ENCODE results near the gene PRSS57.

Gene PRSS57

DNA sequence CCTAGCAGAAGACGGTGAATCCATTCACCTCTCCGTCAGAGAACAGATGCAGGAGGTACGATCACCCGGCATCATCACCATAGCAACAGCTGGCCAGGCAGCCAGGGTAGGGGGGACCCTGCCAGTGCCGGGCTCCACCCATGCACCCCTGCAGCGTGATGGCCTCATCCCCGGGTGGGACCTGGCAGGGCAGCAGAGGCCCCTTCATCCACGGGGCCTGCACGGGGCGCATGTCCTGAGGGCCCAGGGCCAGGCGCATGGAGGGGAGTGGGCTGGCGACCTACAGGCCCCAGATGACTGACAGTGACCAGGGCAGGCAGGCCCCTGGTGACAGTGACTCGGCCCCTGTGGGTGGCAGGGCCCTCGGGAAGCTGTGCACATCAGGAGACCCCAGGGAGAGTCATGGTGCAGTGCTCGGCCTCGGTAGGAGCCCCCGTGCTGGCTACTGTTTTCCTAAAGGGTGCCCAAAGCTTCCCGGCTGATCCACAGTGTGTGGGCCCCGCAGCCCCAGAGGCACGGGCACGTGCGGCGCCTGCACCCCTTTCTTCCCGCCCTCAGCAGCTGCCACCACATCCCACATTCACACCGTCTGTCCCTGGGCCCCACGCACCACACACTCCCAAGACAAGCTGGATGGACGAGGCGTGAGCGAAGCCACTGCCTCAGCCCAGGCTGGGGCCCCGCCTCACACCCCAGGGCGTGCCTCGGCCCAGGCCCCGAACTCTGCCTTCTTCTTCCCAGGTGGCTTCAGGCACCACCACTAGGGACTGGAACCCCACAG is 37.0 kb downstream of the PRSS57 start:
- no peak overlapping the region for H3K4me3 ChIP-seq (ENCODE audit: low read length)
- TF ChIP-seq, protein P1, sequence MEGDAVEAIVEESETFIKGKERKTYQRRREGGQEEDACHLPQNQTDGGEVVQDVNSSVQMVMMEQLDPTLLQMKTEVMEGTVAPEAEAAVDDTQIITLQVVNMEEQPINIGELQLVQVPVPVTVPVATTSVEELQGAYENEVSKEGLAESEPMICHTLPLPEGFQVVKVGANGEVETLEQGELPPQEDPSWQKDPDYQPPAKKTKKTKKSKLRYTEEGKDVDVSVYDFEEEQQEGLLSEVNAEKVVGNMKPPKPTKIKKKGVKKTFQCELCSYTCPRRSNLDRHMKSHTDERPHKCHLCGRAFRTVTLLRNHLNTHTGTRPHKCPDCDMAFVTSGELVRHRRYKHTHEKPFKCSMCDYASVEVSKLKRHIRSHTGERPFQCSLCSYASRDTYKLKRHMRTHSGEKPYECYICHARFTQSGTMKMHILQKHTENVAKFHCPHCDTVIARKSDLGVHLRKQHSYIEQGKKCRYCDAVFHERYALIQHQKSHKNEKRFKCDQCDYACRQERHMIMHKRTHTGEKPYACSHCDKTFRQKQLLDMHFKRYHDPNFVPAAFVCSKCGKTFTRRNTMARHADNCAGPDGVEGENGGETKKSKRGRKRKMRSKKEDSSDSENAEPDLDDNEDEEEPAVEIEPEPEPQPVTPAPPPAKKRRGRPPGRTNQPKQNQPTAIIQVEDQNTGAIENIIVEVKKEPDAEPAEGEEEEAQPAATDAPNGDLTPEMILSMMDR (IDR thresholded peaks at IDR 0.05; ENCODE audit: insufficient read depth, low read depth, low read length, missing control alignments): no peak
- DNase-seq (ENCODE audit: low read depth): no peak

DNA sequence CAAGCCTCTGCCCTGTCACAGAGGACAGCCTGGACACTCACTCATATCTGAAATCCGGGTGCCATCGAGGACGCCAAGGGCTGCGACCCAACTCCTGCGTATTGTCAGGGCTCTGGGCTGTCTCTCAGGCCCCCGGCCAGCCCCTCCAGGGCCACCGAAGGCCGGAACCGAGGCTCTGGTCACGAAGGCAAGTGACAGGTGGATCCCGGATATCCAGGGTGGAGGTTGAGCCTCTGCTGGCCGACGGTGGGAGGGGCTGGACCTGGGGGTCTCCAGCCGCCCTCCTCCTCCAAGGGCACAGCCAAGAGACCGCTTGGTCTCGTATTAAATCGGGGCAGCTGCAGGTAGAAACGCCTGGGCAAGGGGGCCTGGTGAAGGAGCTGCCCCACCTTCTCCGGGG is 37.6 kb downstream of the PRSS57 start:
- no peak for DNase-seq (ENCODE audit: low read depth)
- TF ChIP-seq, protein P1 (IDR thresholded peaks at IDR 0.05; ENCODE audit: insufficient read depth, low read depth, low read length, missing control alignments): no peak
- H3K4me3 ChIP-seq (ENCODE audit: low read length): no peak overlapping the region

DNA sequence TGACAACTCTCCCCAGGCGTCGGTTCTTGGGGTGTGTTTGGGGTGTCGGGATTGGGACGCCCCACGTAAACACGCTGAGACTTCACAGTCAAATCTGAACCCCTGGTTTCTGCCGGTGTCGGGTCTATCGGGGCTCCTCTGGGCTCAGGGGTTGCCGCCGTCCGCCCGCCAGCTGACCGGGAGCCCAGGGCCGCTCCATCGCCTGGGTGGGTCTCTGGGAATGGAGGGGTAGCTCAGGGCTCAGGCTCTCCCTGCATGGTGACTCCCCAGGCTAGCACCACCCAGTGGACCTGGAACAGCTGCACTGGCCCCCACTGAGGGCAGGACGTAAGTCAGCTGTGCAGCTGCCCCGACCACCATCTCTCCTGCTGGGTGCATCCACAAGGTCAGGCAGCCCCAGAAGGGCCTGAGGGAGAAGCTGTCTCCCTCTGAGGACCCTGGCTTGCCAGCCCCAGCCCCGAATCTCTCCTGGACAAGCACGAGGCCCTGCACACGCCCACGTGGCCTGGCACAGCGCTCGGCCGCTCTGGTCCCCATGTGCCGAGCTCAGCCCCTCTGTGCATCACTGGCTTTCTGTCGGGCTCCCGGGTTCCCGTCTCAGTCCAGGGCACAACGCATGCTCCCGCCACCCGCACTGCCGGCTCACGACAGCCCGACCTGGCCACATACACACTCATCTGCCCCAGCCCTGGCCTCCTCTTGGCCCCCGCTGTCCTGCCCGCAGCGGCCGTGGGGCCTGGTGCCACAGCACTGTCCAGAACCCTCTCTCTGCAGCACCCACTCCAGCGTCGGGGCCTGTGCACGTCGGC is 38.3 kb downstream of the PRSS57 start:
- H3K4me3 ChIP-seq (ENCODE audit: low read length): no peak overlapping the region
- TF ChIP-seq, protein P1 (IDR thresholded peaks at IDR 0.05; ENCODE audit: insufficient read depth, low read depth, low read length, missing control alignments): no peak
- DNase-seq (ENCODE audit: low read depth): no peak

DNA sequence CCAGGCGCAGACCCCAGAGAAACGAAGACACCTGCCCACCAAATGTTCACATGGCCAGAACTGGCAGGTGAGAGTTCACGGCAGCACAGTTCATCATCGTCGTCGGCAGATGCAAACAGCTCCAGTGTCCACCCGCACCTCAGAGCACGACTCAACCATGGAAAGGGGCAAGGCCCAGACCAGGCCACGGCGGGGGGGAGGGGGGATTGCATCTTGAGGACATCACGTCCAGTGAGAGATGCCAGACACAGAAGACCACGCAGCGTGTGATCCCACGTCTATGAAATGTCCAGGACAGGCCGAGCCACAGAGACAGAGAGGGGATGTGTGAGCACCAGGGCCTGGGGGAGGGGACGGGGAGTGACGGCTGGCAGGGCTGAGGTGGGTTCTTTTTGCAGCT is 39.6 kb downstream of the PRSS57 start:
- TF ChIP-seq, protein P1 (IDR thresholded peaks at IDR 0.05; ENCODE audit: insufficient read depth, low read depth, low read length, missing control alignments): no peak
- H3K4me3 ChIP-seq (ENCODE audit: low read length): no peak overlapping the region
- DNase-seq (ENCODE audit: low read depth): no peak

DNA sequence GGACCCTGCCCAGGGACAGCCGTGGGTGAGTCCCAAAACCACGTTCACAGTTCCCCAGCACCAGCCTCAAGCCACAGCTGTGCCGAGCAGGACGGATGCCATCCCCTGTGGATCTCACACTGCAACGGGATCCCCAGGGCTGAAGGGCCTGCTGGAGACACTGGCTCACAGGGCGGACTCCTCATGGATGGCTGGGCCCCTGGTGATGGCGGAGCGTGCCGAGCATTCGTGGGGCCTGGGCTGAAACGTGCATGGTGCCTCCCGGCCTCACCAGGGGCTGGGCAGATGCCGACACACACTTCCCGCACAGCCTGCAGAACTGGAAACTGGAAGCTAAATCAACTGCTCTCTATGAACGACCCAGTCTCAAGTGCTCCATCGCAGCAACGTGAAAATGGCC is 41.8 kb downstream of the PRSS57 start:
- no peak overlapping the region for H3K4me3 ChIP-seq (ENCODE audit: low read length)
- no peak for DNase-seq (ENCODE audit: low read depth)
- TF ChIP-seq, protein P1 (IDR thresholded peaks at IDR 0.05; ENCODE audit: insufficient read depth, low read depth, low read length, missing control alignments): no peak

DNA sequence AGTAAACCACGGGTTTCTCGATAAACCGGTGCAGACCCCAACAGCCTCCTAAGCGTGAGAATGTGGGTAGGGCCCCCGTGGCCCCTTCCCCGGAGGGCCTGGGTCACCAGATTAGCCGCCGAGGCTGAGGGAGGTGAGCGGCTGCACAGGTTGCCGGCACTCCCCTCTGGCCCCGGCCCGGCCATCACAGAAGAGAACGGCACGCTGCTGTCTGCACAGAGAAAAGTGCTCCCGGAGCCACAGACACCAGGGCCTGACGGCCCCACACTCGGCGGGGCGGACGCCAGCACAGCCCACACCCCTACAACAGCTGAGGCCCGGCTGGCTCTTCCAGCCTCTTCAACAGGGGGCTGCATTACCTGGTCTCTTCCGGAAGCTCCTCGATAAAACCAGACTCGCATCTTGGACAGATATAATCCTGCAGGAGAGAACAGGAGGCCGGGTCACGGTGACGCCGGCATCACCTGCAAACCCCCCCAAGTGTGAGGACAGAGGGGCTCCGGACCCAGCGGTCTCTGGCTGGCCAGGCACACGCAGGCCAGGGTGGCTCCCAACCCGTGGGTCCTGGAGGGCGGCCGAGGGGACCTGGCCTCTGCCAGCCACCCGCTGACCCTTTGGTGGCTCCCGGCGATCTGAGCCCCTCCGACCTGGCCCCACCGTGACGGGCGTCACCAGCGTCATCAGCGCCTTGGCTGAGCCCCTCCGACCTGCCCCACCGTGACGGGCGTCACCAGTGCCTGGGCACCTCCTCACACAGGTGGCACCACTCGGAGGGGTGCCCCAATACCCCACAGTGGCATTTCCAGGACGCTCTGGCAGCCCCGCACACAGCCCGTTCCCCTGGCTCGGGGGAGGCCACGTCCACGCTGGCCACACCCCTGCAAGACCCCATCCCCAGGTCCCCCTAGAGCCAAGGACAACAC is 42.5 kb downstream of the PRSS57 start:
- no peak overlapping the region for H3K4me3 ChIP-seq (ENCODE audit: low read length)
- DNase-seq (ENCODE audit: low read depth): no peak
- TF ChIP-seq, protein P1 (IDR thresholded peaks at IDR 0.05; ENCODE audit: insufficient read depth, low read depth, low read length, missing control alignments): no peak

Measured in epithelial cell of esophagus (primary cell).